ENCODE results near the gene CGRRF1. TPM values are rescaled to one million over a fixed set of nuclear protein-coding genes. Genes with fewer than 3 reads are reported as not detected.

CGRRF1 gene
- total and polyA plus RNA-seq, 9 of the 15 experiments (the other 6 are each of a cell fraction or from before 2014, with no cell fraction given), result 2.8 to 15.8 (median 4.6) TPM

GRCh38 chr14:54533100-54533499 is 23.4 kb downstream of the CGRRF1 start:
- no peak for ATAC-seq
- Histone ChIP-seq H2AFZ (ENCODE audit: low read depth, low read length) (no peak overlapping the region), H3K4me2 (ENCODE audit: insufficient read depth, low read length) (no peak overlapping the region), H3K79me2 (ENCODE audit: control insufficient read depth, insufficient read depth, low read length) (no peaks in the 10 kb centered on the region), H3K9me1 (ENCODE audit: control insufficient read depth, insufficient read depth, low read length) (no peaks in the 10 kb centered on the region), H3K4me3 (no peak overlapping the region), H3K36me3 (ENCODE audit: control insufficient read depth, insufficient read depth, low read length) (0 out of 3 replicates have a peak, but pooled peaks cover 1% of the 10 kb centered on the region), H4K20me1 (replicated peaks; ENCODE audit: control insufficient read depth, insufficient read depth, low read length) (no peaks in the 10 kb centered on the region), H3K27ac (ENCODE audit: extremely low read depth, low read depth, low read length) (no peak overlapping the region), H3K4me1 (replicated peaks in 1 of 2; ENCODE audit: control insufficient read depth in 2 of 2, insufficient read depth in 2 of 2, low read length in 2 of 2) (no peaks in the 10 kb centered on the region), H3K9me3 (replicated peaks; ENCODE audit: control insufficient read depth, insufficient read depth, low read depth, low read length) (no peaks in the 10 kb centered on the region), H3K9ac (ENCODE audit: insufficient read depth in 1 of 2, low read depth in 2 of 2, low read length in 2 of 2) (no peak overlapping the region), H3K27me3 (ENCODE audit: control insufficient read depth in 2 of 2, insufficient read depth in 2 of 2, low read length in 2 of 2) (no peaks in the 10 kb centered on the region)
- POLR2A ChIA-PET, result interaction anchor here (0.6 kb wide), 1 partner anchor 335 kb away, joined by 4 read pairs; no protein-coding TSS in a partner anchor
- FAIRE-seq, result no peak
- intact Hi-C loops (cut with micrococcal nuclease), result no loop called here
- TF ChIP-seq BCL6 (CRISPR knock-in tag; IDR thresholded peaks at IDR 0.05) (no peak), ZNF212 (CRISPR knock-in tag; IDR thresholded peaks at IDR 0.05) (no peak), MAX (CRISPR knock-in tag; IDR thresholded peaks at IDR 0.05) (no peak), GABPA (tag; conservative IDR thresholded peaks at IDR 0.05; ENCODE audit: low read depth) (no peak), NFATC3 (IDR thresholded peaks at IDR 0.05) (no peak), TOE1 (IDR thresholded peaks at IDR 0.05; ENCODE audit: borderline replicate concordance) (no peak), TOE1 (CRISPR knock-in tag; IDR thresholded peaks at IDR 0.05; ENCODE audit: borderline replicate concordance, low read depth) (no peak)
- TF ChIP-seq, protein P1, sequence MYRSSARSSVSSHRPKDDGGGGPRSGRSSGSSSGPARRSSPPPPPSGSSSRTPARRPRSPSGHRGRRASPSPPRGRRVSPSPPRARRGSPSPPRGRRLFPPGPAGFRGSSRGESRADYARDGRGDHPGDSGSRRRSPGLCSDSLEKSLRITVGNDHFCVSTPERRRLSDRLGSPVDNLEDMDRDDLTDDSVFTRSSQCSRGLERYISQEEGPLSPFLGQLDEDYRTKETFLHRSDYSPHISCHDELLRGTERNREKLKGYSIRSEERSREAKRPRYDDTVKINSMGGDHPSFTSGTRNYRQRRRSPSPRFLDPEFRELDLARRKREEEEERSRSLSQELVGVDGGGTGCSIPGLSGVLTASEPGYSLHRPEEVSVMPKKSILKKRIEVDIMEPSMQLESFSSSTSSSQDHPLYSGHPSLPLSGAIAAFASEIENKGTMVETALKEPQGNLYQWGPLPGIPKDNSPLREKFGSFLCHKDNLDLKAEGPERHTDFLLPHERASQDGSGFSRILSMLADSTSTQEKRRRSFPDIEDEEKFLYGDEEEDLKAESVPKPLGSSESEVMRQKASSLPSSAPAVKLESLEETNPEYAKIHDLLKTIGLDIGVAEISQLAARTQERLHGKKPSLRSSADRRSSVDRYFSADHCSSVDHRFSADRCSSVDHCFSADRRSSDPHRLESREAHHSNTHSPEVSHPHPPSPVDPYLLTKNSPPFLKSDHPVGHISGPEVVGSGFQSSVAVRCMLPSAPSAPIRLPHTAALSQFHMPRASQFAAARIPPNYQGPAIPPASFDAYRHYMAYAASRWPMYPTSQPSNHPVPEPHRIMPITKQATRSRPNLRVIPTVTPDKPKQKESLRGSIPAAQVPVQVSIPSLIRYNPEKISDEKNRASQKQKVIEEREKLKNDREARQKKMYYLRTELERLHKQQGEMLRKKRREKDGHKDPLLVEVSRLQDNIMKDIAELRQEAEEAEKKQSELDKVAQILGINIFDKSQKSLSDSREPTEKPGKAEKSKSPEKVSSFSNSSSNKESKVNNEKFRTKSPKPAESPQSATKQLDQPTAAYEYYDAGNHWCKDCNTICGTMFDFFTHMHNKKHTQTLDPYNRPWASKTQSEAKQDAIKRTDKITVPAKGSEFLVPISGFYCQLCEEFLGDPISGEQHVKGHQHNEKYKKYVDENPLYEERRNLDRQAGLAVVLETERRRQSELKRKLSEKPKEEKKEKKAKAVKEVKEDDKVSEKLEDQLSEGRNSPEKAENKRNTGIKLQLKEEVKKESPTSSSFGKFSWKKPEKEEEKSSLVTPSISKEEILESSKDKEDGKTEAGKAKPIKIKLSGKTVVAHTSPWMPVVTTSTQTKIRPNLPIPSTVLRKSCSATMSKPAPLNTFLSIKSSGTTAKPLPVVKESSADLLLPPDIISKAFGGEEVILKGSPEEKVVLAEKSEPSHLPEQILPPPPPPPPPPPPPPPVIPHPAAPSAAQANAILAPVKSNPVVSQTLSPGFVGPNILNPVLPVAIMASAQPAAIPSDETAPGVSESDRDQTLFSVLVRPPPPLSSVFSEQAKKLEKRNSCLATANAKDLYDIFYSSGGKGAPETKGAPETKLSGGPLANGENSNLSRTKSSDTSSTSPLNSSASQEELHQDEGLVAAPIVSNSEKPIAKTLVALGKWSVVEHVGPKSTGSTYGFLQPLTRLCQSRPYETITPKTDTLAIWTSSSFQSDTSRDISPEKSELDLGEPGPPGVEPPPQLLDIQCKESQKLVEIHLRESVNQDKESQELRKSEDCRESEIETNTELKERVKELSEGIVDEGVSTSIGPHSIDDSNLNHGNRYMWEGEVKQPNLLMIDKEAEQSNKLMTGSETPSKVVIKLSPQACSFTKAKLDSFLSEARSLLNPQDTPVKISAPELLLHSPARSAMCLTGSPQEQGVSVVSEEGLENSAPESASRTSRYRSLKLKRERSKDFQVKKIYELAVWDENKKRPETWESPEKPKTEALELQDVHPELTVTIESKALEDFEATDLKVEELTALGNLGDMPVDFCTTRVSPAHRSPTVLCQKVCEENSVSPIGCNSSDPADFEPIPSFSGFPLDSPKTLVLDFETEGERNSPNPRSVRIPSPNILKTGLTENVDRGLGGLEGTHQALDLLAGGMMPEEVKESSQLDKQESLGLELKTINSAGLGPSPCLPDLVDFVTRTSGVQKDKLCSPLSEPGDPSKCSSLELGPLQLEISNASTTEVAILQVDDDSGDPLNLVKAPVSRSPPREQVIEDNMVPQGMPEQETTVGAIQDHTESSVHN (IDR thresholded peaks at IDR 0.05; ENCODE audit: borderline replicate concordance in 1 of 2, low read depth in 1 of 2), result no peak
- no peak for DNase-seq (ENCODE audit: extremely low read depth in 1 of 4, low spot score in 3 of 4)
- CTCF ChIA-PET (ENCODE audit: low intra/inter-chr PET ratio), result no interaction called here
- WGBS (ENCODE audit: insufficient coverage, low coverage, missing lambda C conversion rate), result 100% methylated on average over 1 of the region's 1 CpG
- in situ Hi-C loops (cut with MboI), result no loop called here
- no TSS peak for BruUV-seq (replicated peaks)

Data from K562 (cell line).